GM12878 (cell line): ENCODE measurements around the gene RPS2. TPM values are rescaled to one million over a fixed set of nuclear protein-coding genes. Genes with fewer than 3 reads are reported as not detected.

Source experiments
- ATAC-seq: fragments of 200-7000 bp; cut with Tn5 transposase; 3 replicates; pipeline ENCODE4 v1.9.1; 2020; ENCODE audit warnings: mild to moderate bottlenecking, moderate library complexity
- BruUV-seq: library from RNA; stranded (reverse); fragments of 400-500 nt; replicated peaks from 2 replicates; lab custom pipeline; 2021; lab: Mats Ljungman, UMichigan
- CTCF ChIA-PET: fragments of 300-600 bp; sonication (Branson Sonifier 250); formaldehyde crosslinking; extraction: SDS; loops from one replicate; lab custom pipeline; 2021; ENCODE audit warnings: inconsistent platforms; lab: Yijun Ruan, JAX
- POLR2A ChIA-PET: fragments of 350-600 bp; formaldehyde crosslinking; extraction: SDS; loops from one replicate; lab custom pipeline; 2021; ENCODE audit warnings: inconsistent platforms; lab: Charles Lee
- RAD21 ChIA-PET: fragments of 300-600 bp; sonication (Branson Sonifier 250); formaldehyde crosslinking; loops from one replicate; lab custom pipeline; 2023; ENCODE audit warnings: antibody characterized with exemption; ENCODE audit not compliant: unreplicated experiment; lab: Charles Lee
- SMC1A ChIA-PET: fragments of 300-600 bp; sonication (Branson Sonifier 250); formaldehyde crosslinking; loops from one replicate; lab custom pipeline; 2023; ENCODE audit not compliant: unreplicated experiment, uncharacterized antibody; lab: Charles Lee
- DNase-seq: peaks from one replicate; pipeline ENCODE4 v3.0.0-alpha.2; 2011; ENCODE audit warnings: low read depth, low spot score
- FAIRE-seq: peaks from 3 replicates; lab custom pipeline; 2011; peaks lifted over from hg19 to GRCh38; lab: Jason Lieb, UNC
- H2AFZ ChIP-seq: 2 replicates; pipeline ENCODE4 v1.6.0; 2011; ENCODE audit warnings: low read depth, low read length, control low read depth; ENCODE audit not compliant: control insufficient read depth
- H3K27ac ChIP-seq: 2 replicates; pipeline ENCODE4 v1.5.1; 2011; ENCODE audit warnings: control low read depth; ENCODE audit not compliant: control insufficient read depth, insufficient read depth
- H3K27me3 ChIP-seq, 2 experiments: replicated peaks in 1 of 2; 2 replicates each; pipeline versions ENCODE4 v1.6.0 to v1.6.1; 2011; ENCODE audit warnings: low read length in 1 of 2; ENCODE audit not compliant: control insufficient read depth in 2 of 2, insufficient read depth in 2 of 2
- H3K36me3 ChIP-seq, 2 experiments: 2 replicates each; pipeline ENCODE4 v1.5.1; 2011; ENCODE audit warnings: low read length in 1 of 2; ENCODE audit not compliant: control insufficient read depth in 2 of 2, insufficient read depth in 2 of 2
- H3K4me1 ChIP-seq: 2 replicates; pipeline ENCODE4 v1.6.1; 2011; ENCODE audit warnings: mild to moderate bottlenecking, low read length, moderate library complexity, mixed read lengths; ENCODE audit not compliant: control insufficient read depth, insufficient read depth
- H3K4me2 ChIP-seq: 2 replicates; pipeline ENCODE4 v1.6.0; 2011; ENCODE audit warnings: control low read depth; ENCODE audit not compliant: control insufficient read depth, insufficient read depth
- H3K4me3 ChIP-seq: fragments of 200-600 bp; sonication (generic); 2 replicates; pipeline ENCODE4 v1.5.1; 2016
- H3K79me2 ChIP-seq: 2 replicates; pipeline ENCODE4 v1.6.0; 2011; ENCODE audit warnings: low read length; ENCODE audit not compliant: control insufficient read depth, insufficient read depth
- H3K9ac ChIP-seq: 2 replicates; pipeline ENCODE4 v1.8.0; 2011; ENCODE audit warnings: low read length, control low read depth, mixed read lengths; ENCODE audit not compliant: control insufficient read depth, insufficient read depth
- H3K9me3 ChIP-seq: replicated peaks from 3 replicates; pipeline ENCODE4 v1.5.1; 2011; ENCODE audit warnings: mild to moderate bottlenecking, low read length; ENCODE audit not compliant: control insufficient read depth, insufficient read depth
- H4K20me1 ChIP-seq: 2 replicates; pipeline ENCODE4 v1.6.0; 2011; ENCODE audit not compliant: control insufficient read depth, insufficient read depth
- HSF1 ChIP-seq: fragments of 150-350 bp; IDR thresholded peaks from 2 replicates; pipeline ENCODE4 v1.6.1; 2014; ENCODE audit warnings: mild to moderate bottlenecking, low read depth, low read length
- PKNOX1 ChIP-seq: fragments of 450-650 bp; IDR thresholded peaks from 2 replicates; pipeline ENCODE4 v1.6.1; 2016; ENCODE audit warnings: mild to moderate bottlenecking
- WGBS: methylation state at CpG from one replicate; pipeline ENCODE4 v1.1.6; 2016; ENCODE audit warnings: low lambda C conversion rate; ENCODE audit not compliant: insufficient replicate concordance, insufficient coverage; ENCODE audit errors: missing lambda C conversion rate; 5-methylcytosine and 5-hydroxymethylcytosine counted together
- in situ Hi-C: fragments of 300-500 bp; cut with MboI; formaldehyde crosslinking; loops from 9 replicates; pipeline ENCODE4 v1.14.3; 2018; ENCODE audit warnings: mixed read lengths
- intact Hi-C: fragments of 100-400 bp; cut with micrococcal nuclease; formaldehyde crosslinking; loops from one replicate; pipeline ENCODE4 v1.14.2; 2022; ENCODE audit not compliant: unreplicated experiment
- polyA plus RNA-seq, 11 experiments: library from polyadenylated mRNA; depleted of rRNA in 4 of 11; unstranded in 6 of 11; stranded (reverse) in 5 of 11; fragments of >200 nt; fragmentation: Nextera tagmentation in 4 of 11; fragmentation: Illumina TruSeq in 1 of 11; extraction: Ambion mirVana in 4 of 11; extraction: Trizol in 1 of 11; gene quantifications; 1 replicate in 1 of 11; 2 replicates in 10 of 11; pipeline versions ENCODE4 v1.2.1 to v1.2.3, GENCODE V29; 2011 to 2016; ENCODE audit warnings: inconsistent platforms in 2 of 11, missing spikeins in 2 of 11, low read depth in 1 of 11
- total RNA-seq, 4 experiments: library from RNA; depleted of rRNA in 3 of 4; stranded (reverse); fragments of >200 nt in 3 of 4; fragmentation: Illumina TruSeq in 1 of 4; extraction: Trizol in 1 of 4; gene quantifications; 2 replicates each; pipeline versions ENCODE4 v1.2.1 to v1.2.3, GENCODE V29; 2013 to 2021

The RPS2 gene
- total and polyA plus RNA-seq, 10 of the 15 experiments (the other 5 are each of a cell fraction or from before 2014, with no cell fraction given) = 1,295 to 7,121 (median 3,933) TPM

GRCh38 chr16:1993731-1994131, 29.1 kb upstream of the RPS2 start:
- TF ChIP-seq PKNOX1 (peak; percentile 83), HSF1 (no peak)
- Histone ChIP-seq H3K36me3 (peaks cover 3 to 4% of the 10 kb centered on the region in 2 experiments; a peak in 3 of 4 replicates), H3K4me1 (peaks cover 26% of the 10 kb centered on the region), H3K4me3 (no peak overlapping the region), H4K20me1 (no peaks in the 10 kb centered on the region), H3K27ac (no peak overlapping the region), H3K27me3 (no peaks in the 10 kb centered on the region), H3K9me3 (peaks cover 1% of the 10 kb centered on the region; the same call in 1 of the 3 replicates), H2AFZ (no peak overlapping the region), H3K9ac (no peak overlapping the region), H3K79me2 (no peaks in the 10 kb centered on the region), H3K4me2 (no peak overlapping the region)
- no TSS peak for BruUV-seq
- ATAC-seq = no peak
- ChIA-PET CTCF (interaction anchor here (6.5 kb wide), 1 partner anchor 10 kb away, joined by 54 read pairs; no protein-coding TSS in a partner anchor), RAD21 (no interaction called here), SMC1A (no interaction called here), POLR2A (interaction anchor here (0.5 to 2.7 kb wide), 2 partner anchors 10 to 256 kb away, joined by 10 read pairs; no protein-coding TSS in a partner anchor)
- WGBS = 0% methylated on average over 2 of the region's 2 CpGs
- intact Hi-C loops = no loop called here
- DNase-seq = no peak
- peak; percentile 23 for FAIRE-seq
- in situ Hi-C loops = no loop called here
